Limb (tissue), 2 donors: Measurements from ENCODE around the gene C16orf86.

Source experiments
- DNase-seq, 2 donors: peaks; one replicate each; pipeline ENCODE4 v3.0.0-alpha.2; 2016; ENCODE audit errors: extremely low spot score in 2 of 2

The C16orf86 gene, protein sequence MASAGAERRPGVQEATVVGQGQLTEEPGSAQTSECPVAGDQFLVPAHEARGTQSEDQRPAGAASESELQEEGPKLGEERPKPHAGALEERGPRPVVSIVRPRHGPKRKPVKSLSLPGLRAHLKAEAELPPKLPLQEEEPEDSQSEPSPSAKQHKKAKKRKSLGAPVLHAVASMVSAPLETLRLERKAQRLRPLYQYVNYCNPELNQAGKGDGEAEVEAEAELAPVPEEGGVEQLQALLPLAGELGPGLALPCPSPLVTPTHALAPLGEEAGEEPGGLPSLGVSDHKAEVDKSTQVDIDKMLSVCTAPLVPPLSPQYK

DNA sequence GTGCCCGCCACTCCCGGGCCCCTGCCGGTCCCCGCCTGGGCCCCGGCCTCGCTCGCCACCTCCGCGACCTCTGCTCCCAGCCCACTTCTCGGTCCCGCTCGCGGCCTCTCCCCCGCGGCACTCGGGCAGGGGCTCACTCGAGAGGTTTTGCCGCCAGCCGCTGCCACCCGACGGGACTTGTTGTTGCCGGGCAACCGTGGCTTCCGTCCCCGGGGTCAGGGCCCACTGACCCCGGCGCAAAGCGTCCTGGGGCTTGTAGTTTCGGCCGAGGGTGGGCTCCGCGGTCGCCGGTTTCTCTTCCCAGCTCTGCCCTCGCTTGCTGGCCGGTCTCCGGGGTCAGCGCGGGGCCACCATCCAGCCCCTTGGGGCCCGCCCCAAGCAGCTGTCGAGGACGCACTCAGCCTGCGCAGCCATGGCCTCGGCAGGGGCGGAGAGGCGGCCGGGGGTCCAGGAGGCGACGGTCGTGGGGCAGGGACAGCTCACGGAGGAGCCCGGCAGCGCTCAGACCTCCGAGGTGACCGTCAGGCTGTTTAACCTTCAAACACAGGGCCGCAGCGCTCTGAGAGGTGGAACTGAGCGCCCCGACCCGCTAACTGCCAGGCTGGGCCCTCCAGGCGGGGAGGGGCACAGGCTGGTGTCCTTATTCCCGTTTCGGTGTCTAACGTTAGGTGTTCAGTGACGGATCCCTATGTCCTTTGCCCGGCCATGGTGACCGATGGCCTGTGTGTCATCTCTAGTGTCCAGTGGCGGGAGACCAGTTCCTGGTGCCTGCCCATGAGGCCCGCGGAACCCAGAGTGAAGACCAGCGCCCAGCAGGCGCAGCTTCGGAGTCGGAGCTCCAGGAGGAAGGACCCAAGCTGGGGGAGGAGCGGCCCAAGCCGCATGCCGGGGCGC, at the start of gene C16orf86, which contains the start of gene ENKD1:
Gene C16orf86 (plus strand): TSS at position 256 of the 894 bp plus-strand sequence. CDS start 157 bp downstream, at position 413.
Gene ENKD1 (minus strand): TSS at position 192 of the 894 bp plus-strand sequence. CDS start 308 bp downstream, outside the sequence.
- DNase-seq = peak; percentile 67 to 89

DNA sequence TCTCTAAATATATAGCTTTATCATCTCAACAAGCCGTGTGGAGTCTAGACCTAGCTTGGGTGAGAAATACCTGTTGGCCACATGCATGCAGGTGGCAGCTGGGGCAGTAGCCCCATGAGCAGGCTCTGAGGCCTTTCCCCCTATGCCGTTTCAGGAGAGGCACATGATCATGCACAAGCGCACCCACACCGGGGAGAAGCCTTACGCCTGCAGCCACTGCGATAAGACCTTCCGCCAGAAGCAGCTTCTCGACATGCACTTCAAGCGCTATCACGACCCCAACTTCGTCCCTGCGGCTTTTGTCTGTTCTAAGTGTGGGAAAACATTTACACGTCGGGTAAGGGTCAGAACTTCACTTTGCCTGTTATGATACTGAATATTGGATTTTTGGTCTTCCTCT, 38.4 kb upstream of the C16orf86 start:
- DNase-seq = no peak

- DNase-seq = no peak
These were observed 34.0 kb upstream of the C16orf86 start for GRCh38 chr16:67632415-67633172.

GRCh38 chr16:67636713-67637112, 29.9 kb upstream of the C16orf86 start:
- no peak for DNase-seq

GRCh38 chr16:67637625-67638024, 29.0 kb upstream of the C16orf86 start:
- no peak for DNase-seq

DNA sequence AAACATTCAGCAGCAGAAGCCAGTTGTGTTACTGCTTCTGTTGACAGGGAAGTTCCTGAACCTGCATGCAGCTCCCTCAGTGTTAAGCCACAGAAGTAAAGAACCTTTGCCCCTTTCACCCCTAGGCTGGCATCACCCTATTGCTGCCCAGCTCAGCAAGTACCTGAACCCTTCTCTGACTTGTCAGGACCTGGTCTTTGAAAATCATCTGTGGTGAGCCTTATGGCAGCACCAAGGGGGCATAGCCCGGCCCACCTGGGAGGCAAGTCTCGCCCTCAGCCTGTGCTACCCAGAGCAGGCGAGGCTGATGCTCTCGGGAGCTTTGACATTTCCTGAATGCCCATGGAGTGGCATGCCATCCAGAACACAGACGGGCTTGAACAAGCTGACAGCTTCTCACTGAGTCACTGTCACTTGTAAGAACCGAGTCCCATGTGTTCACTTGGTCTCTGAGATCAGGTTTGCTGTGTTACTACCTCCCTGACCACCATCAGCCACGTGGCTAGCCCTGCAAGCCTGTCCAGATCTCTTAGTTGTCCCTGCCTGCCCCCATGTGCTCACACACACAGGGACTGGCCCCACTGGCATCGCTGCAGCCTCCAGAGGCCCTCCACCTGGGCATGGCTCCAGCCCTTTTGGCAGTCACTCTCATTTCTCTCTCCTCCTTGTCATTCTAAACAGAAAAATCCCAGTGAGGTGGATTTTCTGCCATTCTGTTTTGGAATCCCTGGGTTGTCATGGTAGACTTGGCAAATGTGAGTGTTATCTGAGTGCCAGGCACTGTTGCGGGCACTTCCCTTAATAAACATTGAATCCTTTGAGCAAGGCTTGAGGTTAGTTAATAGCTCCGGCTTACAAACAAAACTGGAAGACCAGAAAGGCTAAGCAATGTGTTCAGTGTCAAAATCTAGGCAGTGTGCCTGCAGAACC, 24.6 kb upstream of the C16orf86 start:
- no peak for DNase-seq

GRCh38 chr16:67644038-67644437, 22.6 kb upstream of the C16orf86 start:
- no peak for DNase-seq

- DNase-seq = peak in 1 of 2 donors; percentile 21
These were observed 21.1 kb upstream of the C16orf86 start for GRCh38 chr16:67645397-67646121.

DNA sequence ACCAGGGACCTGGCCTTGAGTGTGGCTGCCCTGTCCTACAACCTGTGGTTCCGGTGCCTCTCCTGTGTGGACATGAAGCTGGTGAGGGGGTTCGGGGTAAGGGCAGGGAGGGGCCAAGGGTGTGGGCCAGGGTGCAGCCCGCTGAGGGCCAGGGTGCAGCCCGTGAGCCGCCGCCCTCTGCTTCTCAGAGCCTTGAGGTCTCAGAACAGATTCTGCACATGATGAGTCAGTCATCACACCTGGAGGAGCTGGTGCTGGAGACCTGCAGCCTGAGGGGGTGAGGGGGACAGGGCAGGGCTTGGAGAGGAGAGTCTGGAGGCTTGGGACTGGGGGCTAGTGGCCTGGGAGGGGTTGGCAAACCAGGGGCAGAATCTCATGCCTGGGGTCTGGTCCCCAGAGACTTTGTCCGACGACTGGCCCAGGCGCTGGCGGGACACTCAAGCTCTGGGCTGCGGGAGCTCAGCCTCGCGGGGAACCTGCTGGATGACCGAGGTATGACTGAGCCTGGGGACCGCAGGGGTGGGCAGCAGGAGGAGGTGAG, 19.4 kb upstream of the C16orf86 start:
- peak in 1 of 2 donors; percentile 20 for DNase-seq

- DNase-seq = no peak
These were observed 18.9 kb upstream of the C16orf86 start for GRCh38 chr16:67647681-67648080.

DNA sequence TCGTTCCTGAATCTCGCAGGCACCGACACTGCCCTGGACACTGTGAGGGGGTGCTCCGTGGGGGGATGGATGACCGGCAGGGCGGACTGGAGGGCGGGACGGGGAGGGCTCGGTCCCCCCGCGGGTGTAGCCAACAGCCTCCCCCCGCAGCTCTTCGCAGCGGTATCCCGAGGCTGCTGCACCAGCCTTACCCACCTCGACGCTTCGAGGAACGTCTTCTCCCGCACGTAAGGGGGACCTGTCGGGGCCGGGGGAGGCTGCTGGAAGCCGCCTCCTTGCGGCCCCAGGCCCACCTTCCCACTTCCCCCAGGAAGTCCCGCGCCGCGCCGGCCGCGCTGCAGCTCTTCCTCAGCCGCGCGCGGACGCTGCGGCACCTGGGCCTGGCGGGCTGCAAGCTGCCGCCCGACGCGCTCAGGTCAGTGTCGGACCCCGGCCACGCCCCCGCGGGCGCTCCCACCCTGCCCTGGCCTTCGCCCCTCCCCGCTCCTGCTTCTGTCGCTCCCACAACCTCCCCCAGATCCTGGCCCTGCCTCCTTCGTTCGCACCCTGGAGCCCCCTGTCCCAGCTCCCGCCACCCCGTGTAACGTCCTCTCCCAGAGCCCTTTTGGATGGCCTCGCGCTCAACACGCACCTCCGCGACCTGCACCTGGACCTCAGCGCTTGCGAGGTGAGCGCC, 18.4 kb upstream of the C16orf86 start:
- DNase-seq = peak in 1 of 2 donors; percentile 30

GRCh38 chr16:67648764-67649407, 17.7 kb upstream of the C16orf86 start:
- DNase-seq = peak in 1 of 2 donors; percentile 23

DNA sequence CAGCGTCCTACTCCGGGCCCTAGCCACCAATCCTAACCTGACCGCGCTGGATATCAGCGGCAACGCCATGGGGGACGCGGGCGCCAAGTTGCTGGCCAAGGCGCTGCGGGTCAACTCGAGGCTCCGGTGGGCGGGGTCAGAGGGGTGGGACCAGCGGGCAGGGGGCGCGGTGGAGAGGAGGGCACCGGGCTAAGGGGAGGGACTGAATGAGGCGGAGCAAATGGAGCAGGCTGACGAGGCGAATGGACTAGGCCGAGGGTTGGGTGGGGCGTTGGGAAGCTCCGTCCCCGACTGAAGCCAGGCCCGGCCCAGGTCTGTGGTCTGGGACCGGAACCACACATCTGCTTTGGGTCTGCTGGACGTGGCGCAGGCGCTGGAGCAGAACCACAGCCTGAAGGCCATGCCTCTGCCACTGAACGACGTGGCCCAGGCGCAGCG, 17.1 kb upstream of the C16orf86 start:
- DNase-seq = peak in 1 of 2 donors; percentile 42

DNA sequence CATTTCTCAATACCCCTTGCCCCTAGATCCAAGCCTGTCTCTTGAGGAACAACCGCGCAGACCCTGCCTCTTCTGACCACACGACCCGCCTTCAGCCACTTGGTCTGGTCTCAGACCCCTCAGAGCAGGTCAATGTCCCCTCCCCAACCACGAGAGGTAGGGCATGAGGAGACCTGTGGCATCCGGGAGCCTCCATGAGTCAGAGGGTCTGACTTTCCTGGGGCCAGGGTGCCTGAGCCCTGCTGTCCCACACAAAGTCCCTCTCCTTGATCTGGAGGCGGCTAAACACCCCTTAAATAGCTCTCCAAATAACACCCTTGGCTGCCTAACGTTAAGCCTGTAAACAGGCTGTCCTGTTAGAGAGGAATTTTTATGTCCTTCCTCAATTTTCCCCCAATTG, 16.6 kb upstream of the C16orf86 start:
- no peak for DNase-seq

- DNase-seq = no peak
These were observed 15.6 kb upstream of the C16orf86 start for GRCh38 chr16:67651039-67651438.

- peak in 1 of 2 donors; percentile 23 for DNase-seq
These were observed 14.8 kb upstream of the C16orf86 start for GRCh38 chr16:67651847-67652246.

- peak in 1 of 2 donors; percentile 71 for DNase-seq
These were observed 14.0 kb upstream of the C16orf86 start for GRCh38 chr16:67652578-67653127.
